ENCODE measurements around the gene PMEL.
"Not testable (repeated sequence)": the region's sequence is repeated elsewhere in the genome, so short reads cannot be mapped to it uniquely, and the experiment has no call there.

PMEL gene

GRCh38 chr12:55965941-55966407 is at the start of gene PMEL:
Gene PMEL (minus strand): TSS chr12:55966042. CDS start chr12:55966011, 31 bp downstream.
- peak; percentile 71 for DNase-seq

- no peak for DNase-seq
These were observed 48.4 kb upstream of the PMEL start for GRCh38 chr12:56014205-56014604.

- DNase-seq = no peak
These were observed 47.6 kb upstream of the PMEL start for GRCh38 chr12:56013482-56013881.

DNA sequence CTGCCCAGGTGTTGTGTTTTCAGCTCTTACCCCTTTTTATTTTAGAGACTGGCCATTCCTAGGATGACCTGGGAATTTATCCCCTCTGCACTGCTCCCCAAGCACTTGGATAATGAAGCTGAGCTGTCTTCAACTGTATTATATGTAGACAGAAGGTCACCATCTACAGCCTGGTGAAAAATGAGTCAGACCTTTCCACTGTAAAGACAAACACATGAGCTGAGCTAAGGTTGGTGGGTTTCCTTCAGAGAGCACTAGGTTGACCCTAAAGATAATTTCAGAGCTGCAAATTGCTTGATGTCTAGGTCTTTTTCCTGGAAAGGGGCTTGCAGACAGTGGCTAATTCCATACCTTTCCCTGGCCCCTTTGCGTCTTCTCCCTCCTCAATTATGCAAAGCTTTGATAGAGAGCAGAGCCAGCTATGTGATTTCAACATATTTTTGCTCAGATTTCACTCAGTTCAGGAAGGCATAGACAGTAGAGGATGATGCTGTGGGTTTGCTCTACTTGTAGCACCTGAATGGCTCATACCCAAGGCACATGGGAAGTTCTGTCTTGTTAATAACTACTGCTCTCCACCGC is 45.8 kb upstream of the PMEL start:
- no peak for DNase-seq

DNA sequence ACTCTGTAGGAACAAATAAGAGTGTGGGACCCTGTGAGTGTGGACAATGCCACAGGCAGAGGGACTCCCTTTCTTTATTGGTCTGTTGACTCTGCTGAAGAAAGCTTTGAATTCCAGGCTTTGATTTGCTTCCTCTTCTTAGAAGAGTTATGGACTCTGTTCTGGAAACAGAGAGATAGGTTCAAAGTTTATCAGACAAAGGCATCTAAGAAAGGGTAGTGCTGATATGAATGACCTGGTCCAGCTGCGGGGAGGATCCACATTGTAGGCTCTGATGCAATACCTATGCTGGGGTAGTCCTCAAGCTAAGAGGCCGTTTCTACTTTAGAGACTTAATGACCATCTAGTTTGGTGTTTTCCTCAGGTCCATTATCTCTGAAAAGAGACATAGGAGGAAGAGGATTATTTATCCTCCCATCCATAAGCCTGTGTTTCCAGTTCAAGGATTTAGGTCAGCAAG is 44.3 kb upstream of the PMEL start:
- DNase-seq = peak; percentile 78

DNA sequence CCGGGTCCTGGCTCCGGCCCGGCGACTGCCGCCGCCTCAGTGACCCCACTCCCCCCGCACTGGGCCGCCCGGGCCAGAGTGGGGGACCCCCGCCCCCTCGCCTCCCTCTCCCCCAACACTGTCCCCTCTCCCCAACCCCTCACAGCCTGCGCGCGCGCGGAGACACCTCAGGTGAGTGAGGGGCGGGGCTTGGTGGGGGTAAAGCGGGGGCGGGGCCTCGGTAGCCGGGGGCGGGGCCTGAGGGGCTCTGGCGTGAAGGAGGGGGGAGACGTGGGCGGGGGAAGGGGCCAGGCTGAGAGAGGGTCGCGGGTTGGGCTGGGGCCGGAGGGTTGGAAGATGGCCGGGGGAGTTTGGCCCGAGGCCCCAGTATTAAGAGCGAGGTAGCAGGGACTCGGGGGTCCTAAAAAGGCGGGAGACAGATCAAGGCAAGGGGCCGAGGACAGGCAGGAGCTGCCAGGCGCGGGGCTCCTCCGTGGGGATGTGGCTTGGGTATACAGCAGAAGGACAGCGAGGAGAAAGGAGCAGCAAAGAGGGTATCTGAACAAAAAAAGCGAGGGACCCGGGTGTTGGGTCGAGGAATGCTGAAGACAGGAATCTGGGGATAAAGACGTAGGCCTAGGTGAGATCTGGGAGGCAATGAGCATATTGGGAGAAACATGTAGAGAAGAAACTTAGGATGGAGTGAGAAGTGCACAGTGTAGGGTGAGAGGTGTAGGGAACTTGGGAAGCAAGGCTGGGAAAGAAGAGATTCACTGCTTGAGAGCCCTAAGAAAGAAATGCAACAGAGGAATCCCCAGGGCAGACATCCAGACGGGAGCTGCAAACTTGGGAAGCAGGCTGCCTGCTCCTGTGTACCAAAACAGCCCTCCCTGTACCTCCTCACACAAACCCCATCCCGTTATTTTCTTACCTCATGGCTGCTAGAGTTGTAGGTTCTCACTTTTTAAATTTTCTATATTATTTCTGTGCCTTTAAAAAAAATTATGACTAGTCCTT is 42.0 kb upstream of the PMEL start:
- DNase-seq = peak; percentile 42

DNA sequence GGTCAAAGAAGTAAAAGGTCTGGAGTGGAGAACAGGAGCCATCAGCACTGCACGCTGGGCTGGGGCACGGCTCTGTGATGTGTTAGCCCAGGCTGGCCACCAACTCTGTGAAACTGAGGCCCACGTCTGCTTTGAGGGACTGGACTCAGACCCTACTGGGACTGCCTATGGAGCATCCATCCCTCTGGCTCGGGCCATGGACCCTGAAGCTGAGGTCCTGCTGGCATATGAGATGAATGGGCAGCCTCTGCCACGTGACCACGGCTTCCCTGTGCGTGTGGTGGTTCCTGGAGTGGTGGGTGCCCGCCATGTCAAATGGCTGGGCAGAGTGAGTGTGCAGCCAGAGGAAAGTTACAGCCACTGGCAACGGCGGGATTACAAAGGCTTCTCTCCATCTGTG is 38.4 kb upstream of the PMEL start:
- no peak for DNase-seq

DNA sequence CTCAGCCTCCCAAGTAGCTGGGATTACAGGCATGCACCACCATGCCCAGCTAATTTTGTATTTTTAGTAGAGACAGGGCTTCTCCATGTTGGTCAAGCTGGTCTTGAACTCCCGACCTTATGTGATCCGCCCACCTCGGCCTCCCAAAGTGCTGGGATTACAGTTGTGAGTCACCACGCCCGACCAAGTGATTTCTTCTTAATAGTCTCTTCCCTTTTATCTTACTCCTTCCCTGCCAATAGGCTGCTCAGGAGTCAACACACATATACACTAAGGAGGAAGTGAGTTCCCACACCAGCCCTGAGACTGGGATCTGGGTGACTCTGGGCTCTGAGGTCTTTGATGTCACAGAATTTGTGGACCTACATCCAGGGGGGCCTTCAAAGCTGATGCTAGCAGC is 37.5 kb upstream of the PMEL start:
- DNase-seq = not testable (repeated sequence)

DNA sequence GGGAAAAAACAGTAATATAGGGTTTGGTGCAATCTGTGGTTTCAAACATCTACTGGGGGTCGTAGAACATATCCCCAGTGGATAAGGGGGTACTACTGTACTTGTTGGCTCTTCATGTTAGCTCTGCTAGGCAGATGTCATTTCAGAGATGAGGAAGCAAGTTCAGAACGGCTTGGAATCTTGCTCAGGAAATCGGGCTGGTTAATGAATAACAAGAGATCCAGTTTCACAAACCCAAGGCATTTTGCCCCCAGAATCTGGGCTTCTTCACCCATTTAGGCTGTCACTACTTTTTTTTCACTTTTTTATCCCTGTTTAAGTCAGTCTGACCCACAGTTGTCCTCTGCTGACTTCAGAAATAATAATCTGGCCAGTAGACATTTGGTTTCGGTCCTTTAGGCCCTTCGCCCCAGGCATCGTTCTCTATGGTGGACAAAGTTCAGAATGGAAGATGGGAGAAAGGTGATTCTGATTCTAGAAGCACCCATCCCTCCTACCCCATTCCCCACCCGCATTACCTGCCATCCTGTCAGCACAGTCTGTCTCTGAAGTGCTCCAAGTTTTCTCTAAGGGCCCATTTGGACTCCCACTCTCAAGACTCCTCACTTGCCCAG is 35.8 kb upstream of the PMEL start:
- DNase-seq = no peak

DNA sequence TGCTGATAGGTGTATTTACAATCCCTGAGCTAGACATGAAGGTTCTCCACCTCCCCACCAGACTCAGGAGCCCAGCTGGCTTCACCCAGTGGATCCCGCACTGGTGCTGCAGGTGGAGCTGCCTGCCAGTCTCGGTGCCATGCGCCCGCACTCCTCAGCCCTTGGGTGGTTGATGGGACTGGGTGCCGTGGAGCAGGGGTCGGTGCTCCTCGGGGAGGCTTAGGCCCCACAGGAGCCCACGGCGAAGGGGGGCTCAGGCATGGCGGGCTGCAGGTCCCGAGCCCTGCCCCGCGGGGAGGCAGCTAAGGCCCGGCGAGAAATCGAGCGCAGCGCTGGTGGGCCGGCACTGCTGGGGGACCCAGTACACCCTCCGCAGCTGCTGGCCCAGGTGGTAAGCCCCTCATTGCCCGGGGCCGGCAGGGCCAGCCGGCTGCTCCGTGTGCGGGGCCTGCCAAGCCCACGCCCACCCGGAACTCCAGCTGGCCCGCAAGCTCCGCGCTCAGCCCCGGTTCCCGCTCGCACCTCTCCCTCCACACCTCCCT is 34.2 kb upstream of the PMEL start:
- not testable (repeated sequence) for DNase-seq

DNA sequence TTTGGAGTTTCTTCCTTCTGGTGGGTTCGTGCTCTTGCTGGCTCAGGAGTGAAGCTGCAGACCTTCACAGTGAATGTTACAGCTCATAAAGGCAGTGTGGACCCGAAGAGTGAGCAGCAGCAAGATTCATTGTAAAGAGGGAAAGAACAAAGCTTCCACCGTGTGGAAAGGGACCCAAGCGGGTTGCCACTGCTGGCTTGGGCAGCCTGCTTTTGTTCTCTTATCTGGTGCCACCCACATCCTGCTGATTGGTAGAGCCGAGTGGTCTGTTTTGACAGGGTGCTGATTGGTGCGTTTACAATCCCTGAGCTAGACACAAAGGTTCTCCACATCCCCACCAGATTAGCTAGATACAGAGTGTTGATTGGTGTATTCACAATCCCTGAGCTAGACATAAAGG is 33.7 kb upstream of the PMEL start:
- not testable (repeated sequence) for DNase-seq

DNA sequence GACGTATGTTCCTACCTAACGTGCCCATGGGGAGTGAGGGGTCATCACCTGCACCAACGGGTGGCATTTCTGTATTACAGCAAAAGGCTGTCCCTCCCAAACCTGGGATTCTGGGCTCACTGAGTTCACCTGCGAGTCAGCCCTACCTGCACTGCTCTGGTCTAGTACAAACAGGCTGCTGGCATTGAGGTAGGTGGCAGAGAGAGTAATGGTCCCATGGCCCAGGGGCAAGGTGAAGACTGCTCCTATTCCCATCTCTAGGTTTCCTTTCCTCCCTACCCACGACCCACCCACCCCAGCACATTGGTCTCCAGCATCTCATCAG is 31.7 kb upstream of the PMEL start:
- DNase-seq = no peak

DNA sequence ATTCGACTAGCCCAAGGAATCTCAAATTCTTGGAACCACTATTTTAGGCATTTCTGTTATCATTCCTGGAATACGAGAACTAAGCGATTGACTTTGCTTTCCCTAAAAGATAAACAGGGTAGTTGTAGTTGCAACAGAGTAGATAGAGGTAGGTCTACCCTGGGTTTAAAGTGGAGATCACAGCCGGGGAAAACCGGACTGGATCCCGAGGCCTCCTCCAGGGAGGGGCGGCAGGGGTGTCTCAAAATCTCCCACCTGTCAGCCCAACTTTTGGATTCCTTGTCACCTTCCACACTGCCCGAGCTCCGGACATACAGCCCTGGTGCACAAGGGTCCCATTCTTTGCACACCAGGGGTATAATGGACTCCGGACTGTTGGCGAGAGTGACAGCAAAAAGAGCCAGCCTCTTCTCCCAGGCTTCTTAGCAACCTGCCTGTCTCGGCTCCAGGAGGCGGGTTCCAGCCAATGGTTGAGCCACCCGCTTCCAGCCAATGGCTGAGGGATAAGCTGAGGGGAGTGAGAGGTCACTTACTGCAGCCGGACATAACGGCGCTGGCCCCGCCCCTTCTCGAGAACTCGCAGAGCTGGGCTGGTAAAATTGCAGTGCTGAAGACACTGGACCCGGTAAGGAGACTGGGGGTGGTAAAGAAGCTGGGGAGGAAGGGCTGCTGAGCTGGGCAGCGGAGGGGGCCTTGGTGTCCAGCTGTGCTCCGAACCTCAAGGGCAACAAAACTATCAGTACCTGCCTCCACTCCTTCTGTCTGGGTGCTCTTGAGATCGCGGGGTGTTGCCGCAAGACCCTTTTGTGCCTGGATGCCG is 31.1 kb upstream of the PMEL start, which contains the start of gene SUOX:
SUOX (plus strand) TSS at position 562 of the 820 bp plus-strand sequence. CDS start 4,946 bp downstream, outside the sequence.
- DNase-seq = peak; percentile 98

GRCh38 chr12:55996201-55996714 is 30.4 kb upstream of the PMEL start:
- peak; percentile 84 for DNase-seq

DNA sequence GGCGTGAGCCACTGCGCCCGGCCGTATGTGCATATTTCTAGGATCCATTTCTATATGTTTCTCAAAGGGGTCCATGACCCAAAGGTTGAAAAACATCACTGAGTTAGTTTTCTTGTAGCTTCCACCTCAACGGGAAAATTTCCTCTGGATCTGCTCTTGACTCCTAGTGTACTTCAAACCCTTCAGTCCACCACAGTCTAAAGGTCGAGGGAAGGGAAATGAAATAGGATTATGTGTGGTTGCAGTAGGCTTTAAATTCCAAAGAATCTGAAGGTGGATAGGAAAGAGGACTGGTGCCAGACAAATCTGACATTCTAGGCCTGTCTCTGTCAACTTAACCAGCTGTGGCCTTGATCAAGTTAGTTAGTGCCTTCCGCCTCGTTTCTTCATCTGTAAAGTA is 29.5 kb upstream of the PMEL start:
- DNase-seq = no peak

GRCh38 chr12:55993230-55993853 is 27.5 kb upstream of the PMEL start:
- no peak for DNase-seq

DNA sequence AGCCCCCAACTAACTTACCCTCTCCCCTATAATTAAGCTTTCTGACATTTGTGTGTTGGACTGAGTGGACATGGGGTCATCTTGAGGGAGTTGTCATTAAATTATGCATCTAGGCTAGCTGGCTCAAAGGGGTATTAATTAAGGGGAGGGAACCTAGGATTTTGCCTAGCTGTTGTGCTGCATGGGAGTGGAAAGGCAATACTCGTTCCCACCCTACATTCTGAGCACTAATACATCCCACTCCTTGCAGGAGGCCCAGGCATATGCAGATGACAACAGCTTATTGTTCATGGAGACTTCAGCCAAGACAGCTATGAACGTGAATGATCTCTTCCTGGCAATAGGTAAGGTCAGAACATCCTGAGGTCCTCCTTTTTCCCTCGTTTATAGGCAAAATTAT is 25.3 kb upstream of the PMEL start:
- DNase-seq = no peak

DNA sequence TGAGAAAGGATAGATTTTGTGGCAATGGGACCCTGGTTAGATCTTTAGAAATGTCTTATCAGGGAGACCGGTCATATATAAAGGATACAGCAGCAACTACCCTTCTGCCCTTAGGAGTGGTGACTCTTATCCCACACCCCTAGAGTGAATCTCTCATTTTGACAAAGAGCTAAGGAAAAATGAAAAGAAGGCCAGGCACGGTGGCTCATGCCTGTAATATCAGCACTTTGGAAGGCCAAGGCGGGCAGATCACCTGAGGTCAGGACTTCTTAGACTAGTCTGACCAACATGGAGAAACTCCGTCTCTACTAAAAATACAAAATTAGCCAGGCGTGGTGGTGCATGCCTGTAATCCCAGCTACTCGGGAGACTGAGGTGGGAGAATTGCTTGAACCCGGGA is 20.1 kb upstream of the PMEL start:
- DNase-seq = not testable (repeated sequence)

- no peak for DNase-seq
These were observed 19.5 kb upstream of the PMEL start for GRCh38 chr12:55985341-55985740.

- DNase-seq = no peak
These were observed 19.0 kb upstream of the PMEL start for GRCh38 chr12:55984861-55985260.

GRCh38 chr12:55983232-55983842 is 17.5 kb upstream of the PMEL start:
- peak; percentile 85 for DNase-seq
